ENCODE results near the gene CTAGE9. TPM values are rescaled to one million over a fixed set of nuclear protein-coding genes. Genes with fewer than 3 reads are reported as not detected.

Gene CTAGE9
- total and polyA plus RNA-seq, 2 of the 8 experiments (the other 6 are each of a cell fraction or from before 2014, with no cell fraction given), result not detected

DNA sequence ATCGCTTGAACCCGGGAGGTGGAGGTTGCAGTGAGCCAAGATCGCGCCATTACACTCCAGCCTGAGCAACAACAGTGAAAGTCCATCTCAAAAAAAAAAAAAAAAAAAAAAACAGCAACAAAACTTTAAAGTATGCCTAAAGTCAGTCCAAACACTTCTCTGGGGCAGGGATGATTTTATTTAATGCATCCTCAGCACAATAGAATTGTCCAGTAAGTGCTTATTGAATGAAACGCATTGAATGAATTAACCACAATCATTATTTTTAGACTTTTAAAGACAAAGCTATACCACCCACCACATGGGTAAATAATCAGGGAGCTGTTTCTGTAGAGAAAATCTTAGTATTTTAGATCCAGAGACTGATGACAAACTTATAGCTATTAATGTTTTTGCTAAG is 16.6 kb upstream of the CTAGE9 start (continued):
- TF ChIP-seq BACH1 (IDR thresholded peaks at IDR 0.05; ENCODE audit: low read length), result no peak
- TF ChIP-seq GABPA (IDR thresholded peaks at IDR 0.05; ENCODE audit: borderline replicate concordance, insufficient read depth, low read length), result no peak
- no peak for TF ChIP-seq EP300 (IDR thresholded peaks at IDR 0.05; ENCODE audit: borderline replicate concordance in 1 of 2, low read depth in 2 of 2, low read length in 2 of 2)
- no peak for TF ChIP-seq POU5F1 (IDR thresholded peaks at IDR 0.05; ENCODE audit: low read depth, low read length)
- no peak for TF ChIP-seq RFX5 (IDR thresholded peaks at IDR 0.05; ENCODE audit: borderline replicate concordance, low read depth, low read length)
